ENCODE measurements around the gene COA5.

The COA5 gene

GRCh38 chr2:98608116-98608961, at the start of gene COA5, which contains the start of gene UNC50:
COA5 (minus strand) TSS chr2:98608512; CDS start chr2:98608405, 107 bp downstream.
UNC50 (plus strand) TSS chr2:98608589; CDS start chr2:98609760, 1,171 bp downstream.
- peak; percentile 79 to 81 for DNase-seq

GRCh38 chr2:98656800-98657199, 48.5 kb upstream of the COA5 start:
- no peak for DNase-seq

- DNase-seq, result no peak
These were observed 46.6 kb upstream of the COA5 start for GRCh38 chr2:98654699-98655495.

GRCh38 chr2:98650998-98651397, 42.7 kb upstream of the COA5 start:
- no peak for DNase-seq

GRCh38 chr2:98649992-98650375, 41.7 kb upstream of the COA5 start:
- no peak for DNase-seq

- DNase-seq, result peak; percentile 72 to 81
These were observed 41.1 kb upstream of the COA5 start for GRCh38 chr2:98649135-98649991.

GRCh38 chr2:98648451-98648850, 40.1 kb upstream of the COA5 start:
- no peak for DNase-seq

GRCh38 chr2:98647636-98648035, 39.3 kb upstream of the COA5 start:
- DNase-seq, result no peak

- no peak for DNase-seq
These were observed 35.3 kb upstream of the COA5 start for GRCh38 chr2:98643496-98644100.

GRCh38 chr2:98637401-98638147, 29.3 kb upstream of the COA5 start:
- DNase-seq, result no peak

- DNase-seq, result no peak
These were observed 26.2 kb upstream of the COA5 start for GRCh38 chr2:98634406-98635092.

- DNase-seq, result no peak
These were observed 24.0 kb upstream of the COA5 start for GRCh38 chr2:98632351-98632750.

- DNase-seq, result no peak
These were observed 15.3 kb upstream of the COA5 start for GRCh38 chr2:98623657-98624056.

- no peak for DNase-seq
These were observed 8.8 kb upstream of the COA5 start for GRCh38 chr2:98617149-98617548.

GRCh38 chr2:98615481-98615880, 7.2 kb upstream of the COA5 start:
- no peak for DNase-seq

GRCh38 chr2:98614024-98614739, 5.9 kb upstream of the COA5 start:
- no peak for DNase-seq

GRCh38 chr2:98608962-98609604, 771 bp upstream of the COA5 start:
- DNase-seq, result no peak

GRCh38 chr2:98607741-98608115, 584 bp downstream of the COA5 start:
- DNase-seq, result no peak

GRCh38 chr2:98607104-98607503, 1.2 kb downstream of the COA5 start:
- no peak for DNase-seq

GRCh38 chr2:98606431-98606830, 1.9 kb downstream of the COA5 start:
- no peak for DNase-seq

Measured in hippocampal formation (tissue), 2 donors.